Rectal smooth muscle tissue (tissue), 1 donor: ENCODE results near the gene SUMF1.

ENCODE experiments used
- H3K27ac ChIP-seq: one replicate; pipeline ENCODE4 v1.7.0; 2013; ENCODE audit warnings: low read depth, low read length, inconsistent platforms
- H3K27me3 ChIP-seq: one replicate; pipeline ENCODE4 v1.7.0; 2013; ENCODE audit warnings: low read length; ENCODE audit not compliant: control insufficient read depth, insufficient read depth
- H3K36me3 ChIP-seq: one replicate; pipeline ENCODE4 v1.7.0; 2013; ENCODE audit warnings: low read length; ENCODE audit not compliant: control insufficient read depth, insufficient read depth
- H3K4me1 ChIP-seq: one replicate; pipeline ENCODE4 v1.7.0; 2013; ENCODE audit warnings: low read length; ENCODE audit not compliant: control insufficient read depth, insufficient read depth
- H3K4me3 ChIP-seq: one replicate; pipeline ENCODE4 v1.7.0; 2013; ENCODE audit warnings: low read length
- H3K9ac ChIP-seq: one replicate; pipeline ENCODE4 v1.7.0; 2013; ENCODE audit warnings: low read length

SUMF1 gene

DNA sequence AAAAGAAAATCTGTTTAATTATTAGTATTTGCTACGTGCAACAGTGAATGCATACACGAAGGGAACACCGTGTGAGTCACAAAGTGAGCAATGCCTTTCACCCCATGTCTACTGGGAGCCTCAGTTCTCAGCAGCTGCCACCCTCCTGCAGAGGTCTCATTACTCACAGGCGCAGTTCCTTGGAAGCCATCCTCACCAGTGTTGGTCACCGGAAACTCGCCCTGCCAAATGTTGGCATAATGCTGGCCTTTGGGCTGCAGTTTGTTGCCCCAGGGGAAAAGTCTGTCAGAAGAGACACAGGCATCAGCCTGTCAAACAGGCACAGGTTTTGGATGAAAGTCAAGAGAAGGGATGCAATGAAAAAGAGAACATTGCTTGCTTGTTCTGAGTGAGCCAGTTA lies 50.1 kb downstream of the SUMF1 start:
- Histone ChIP-seq H3K4me3 (no peak overlapping the region), H3K4me1 (no peaks in the 10 kb centered on the region), H3K36me3 (no peaks in the 10 kb centered on the region), H3K9ac (no peak overlapping the region), H3K27ac (no peak overlapping the region), H3K27me3 (no peaks in the 10 kb centered on the region)

DNA sequence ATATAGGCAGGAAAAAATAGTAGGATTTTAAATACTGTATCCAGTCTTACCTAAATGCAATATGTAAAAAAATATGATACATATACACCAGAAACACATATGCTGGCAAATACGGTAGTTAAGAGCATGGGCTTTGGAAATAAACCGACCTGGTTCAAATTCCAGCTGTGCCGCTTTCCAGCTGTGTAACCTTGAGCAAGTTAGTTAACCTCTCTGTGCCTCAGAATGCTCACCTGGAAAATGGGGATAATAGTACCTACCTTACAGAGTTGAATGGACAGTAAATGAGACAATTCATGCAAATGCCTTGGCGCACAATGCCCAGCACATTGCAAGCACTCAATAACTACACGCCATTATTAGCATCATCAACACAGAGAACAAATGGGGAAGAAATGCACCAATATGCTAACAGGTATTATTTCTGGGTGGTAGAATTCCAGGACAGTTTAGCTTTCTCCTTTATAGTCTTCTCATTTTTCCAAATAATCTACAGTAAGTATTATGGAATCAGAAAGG lies 50.6 kb downstream of the SUMF1 start:
- Histone ChIP-seq H3K27ac (no peak overlapping the region), H3K36me3 (no peaks in the 10 kb centered on the region), H3K27me3 (no peaks in the 10 kb centered on the region), H3K4me3 (no peak overlapping the region), H3K4me1 (no peaks in the 10 kb centered on the region), H3K9ac (no peak overlapping the region)

DNA sequence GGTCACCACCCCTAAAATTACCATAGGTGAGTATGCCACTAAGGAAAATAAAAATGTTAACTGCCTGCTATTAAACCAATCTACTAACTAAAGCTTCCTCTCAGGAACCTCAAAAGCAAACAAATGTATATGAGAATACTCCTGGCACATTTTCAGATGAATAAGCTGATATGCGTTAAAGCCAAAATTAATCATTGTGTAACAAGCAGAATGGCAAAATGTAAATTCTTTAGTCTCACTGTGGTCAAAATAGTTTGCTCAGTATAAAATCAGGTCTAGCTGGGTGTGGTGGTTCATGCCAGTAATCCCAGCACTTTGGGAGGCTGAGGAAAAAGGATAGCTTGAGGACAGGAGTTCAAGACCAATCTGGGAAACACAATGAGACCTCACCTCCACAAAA lies 53.6 kb downstream of the SUMF1 start:
- no peak overlapping the region for H3K27ac ChIP-seq
- H3K36me3 ChIP-seq = peaks cover 4% of the 10 kb centered on the region
- no peaks in the 10 kb centered on the region for H3K4me1 ChIP-seq

DNA sequence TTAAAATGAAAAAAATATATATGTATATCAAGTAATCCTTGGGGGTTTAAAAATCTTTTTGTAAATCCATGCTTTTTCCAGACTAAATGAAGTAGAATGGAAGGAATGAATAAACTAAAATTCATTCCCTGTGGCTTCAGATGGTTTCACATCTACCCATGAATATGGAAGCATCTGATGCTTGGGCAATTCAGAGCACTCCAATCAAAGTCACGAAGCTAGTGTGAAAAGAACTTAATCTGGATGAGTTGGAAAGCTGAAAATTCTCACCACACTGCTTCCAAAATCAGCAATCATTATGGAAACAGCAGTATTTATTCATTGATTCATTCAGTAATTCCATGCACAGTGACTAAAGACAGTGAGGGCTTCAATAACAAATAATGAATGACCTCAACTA lies 55.2 kb downstream of the SUMF1 start:
- H3K36me3 ChIP-seq = peaks cover 4% of the 10 kb centered on the region
- H3K27me3 ChIP-seq = no peaks in the 10 kb centered on the region
- H3K9ac ChIP-seq = no peak overlapping the region
- no peak overlapping the region for H3K27ac ChIP-seq
- H3K4me3 ChIP-seq = no peak overlapping the region
- H3K4me1 ChIP-seq = no peaks in the 10 kb centered on the region

More for the DNA sequence above, 53.6 kb downstream of the SUMF1 start:
- Histone ChIP-seq H3K27me3 (no peaks in the 10 kb centered on the region), H3K9ac (no peak overlapping the region), H3K4me3 (no peak overlapping the region)

DNA sequence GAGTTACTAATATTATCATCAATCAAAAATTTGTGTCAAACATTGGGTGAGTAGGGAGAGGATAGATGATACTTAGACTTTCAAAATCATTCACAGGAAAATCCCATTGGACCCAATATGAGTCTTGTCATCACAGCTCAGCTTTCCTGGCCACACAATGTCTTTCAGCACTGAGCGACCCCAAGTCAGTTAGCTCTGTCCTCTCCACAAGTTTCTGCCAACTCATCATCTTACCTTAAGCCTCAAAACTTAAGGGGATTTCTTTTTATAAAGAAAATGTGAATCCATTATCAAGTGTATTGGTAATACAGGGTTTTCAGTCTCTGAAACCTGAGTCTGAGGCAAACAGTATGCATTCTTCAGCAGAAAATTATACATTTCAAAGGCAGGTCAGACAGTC lies 55.8 kb downstream of the SUMF1 start:
- peaks cover 4% of the 10 kb centered on the region for H3K36me3 ChIP-seq
- no peak overlapping the region for H3K4me3 ChIP-seq
- H3K27ac ChIP-seq = no peak overlapping the region
- no peaks in the 10 kb centered on the region for H3K4me1 ChIP-seq
- no peak overlapping the region for H3K9ac ChIP-seq
- H3K27me3 ChIP-seq = no peaks in the 10 kb centered on the region

DNA sequence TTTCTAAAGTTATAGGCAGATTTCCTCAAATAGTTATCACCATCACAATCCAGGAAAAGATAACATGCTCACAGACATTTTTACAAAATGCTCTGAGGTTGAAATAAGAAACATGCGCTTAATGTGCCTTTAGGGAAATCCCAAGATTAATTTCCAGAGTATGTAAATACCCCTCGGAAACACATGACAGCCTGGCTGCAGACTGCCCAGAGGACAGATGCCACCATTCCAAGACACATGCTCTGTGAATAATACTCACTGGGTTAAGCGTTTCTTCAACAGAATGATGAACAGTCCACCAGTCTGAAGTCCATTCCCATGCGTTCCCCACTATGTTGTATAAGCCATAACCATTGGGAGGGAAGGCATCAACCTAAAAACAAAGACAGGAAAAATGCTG lies 56.5 kb downstream of the SUMF1 start:
- Histone ChIP-seq H3K4me1 (no peaks in the 10 kb centered on the region), H3K36me3 (peaks cover 4% of the 10 kb centered on the region), H3K9ac (no peak overlapping the region), H3K27ac (no peak overlapping the region), H3K4me3 (no peak overlapping the region), H3K27me3 (no peaks in the 10 kb centered on the region)

DNA sequence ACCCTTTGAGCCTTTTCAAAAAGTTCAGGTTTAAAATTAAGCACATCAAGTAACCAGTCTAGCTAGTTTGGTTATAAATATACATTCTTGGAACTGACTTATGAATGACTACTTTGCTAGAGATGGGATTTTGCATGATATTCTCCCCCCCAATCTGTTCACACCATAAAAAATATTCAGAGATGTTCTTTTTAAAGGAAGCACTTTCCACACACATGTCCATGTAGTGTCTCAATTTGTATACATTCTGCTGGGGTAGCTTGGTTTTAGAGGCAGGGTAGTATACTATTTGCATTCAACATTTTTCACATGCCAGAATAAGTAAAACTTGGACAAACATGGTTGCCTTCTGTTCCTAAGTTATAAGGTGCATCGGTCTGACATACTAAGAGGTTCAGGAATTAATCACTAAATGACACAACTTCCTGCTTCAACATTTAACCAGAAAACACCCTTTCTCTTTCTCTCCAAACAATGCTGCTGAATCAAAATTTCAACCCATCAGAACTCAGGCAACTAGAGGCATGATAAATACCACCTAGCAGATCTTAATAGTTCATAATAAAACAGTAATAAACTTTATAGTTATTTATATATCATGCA lies 57.0 kb downstream of the SUMF1 start:
- H3K27ac ChIP-seq = no peak overlapping the region
- H3K9ac ChIP-seq = no peak overlapping the region
- peaks cover 4% of the 10 kb centered on the region for H3K36me3 ChIP-seq
- no peak overlapping the region for H3K4me3 ChIP-seq
- H3K27me3 ChIP-seq = no peaks in the 10 kb centered on the region
- H3K4me1 ChIP-seq = no peaks in the 10 kb centered on the region

DNA sequence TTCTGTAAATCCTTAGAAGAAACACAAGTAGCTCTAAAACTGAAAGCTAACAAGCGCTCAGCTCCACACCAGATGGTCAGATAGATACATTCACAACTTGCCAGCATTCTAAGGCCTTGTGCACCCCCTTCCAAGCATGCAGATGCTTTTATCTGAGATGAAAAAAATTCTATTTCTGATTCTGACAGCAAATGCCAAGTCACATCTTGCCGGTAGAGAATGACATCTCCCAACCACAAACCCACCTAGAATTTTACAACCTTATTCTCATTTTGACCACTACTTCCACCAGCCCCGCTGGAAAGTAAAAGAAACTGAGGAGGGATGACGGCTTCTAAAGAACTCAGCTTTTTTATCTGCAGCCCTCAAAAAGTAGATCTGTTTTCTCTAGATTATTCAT lies 57.7 kb downstream of the SUMF1 start:
- Histone ChIP-seq H3K27me3 (no peaks in the 10 kb centered on the region), H3K27ac (no peak overlapping the region), H3K36me3 (peaks cover 4% of the 10 kb centered on the region), H3K4me1 (no peaks in the 10 kb centered on the region), H3K9ac (no peak overlapping the region), H3K4me3 (no peak overlapping the region)

DNA sequence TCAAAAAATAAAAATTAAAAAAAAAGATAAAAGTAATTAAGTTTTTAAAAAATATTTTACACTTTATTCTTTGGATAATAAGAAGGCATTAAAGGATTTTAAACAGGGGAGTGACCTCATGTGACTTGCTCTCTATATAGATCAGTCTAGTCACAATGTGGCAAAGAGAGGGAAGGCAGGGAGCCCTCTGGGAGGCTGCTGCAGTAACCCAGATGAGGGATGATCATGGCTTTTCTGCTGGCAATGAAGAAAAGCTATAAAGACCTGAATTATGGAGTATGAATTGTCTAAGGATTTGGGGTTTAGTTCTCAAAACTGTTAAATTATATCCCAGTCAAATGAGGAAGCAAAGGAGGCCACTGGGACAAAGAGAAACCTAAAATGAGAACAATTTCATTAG lies 58.1 kb downstream of the SUMF1 start:
- H3K36me3 ChIP-seq = peaks cover 4% of the 10 kb centered on the region
- H3K4me1 ChIP-seq = no peaks in the 10 kb centered on the region
- no peak overlapping the region for H3K4me3 ChIP-seq
- H3K9ac ChIP-seq = no peak overlapping the region
- H3K27ac ChIP-seq = no peak overlapping the region
- H3K27me3 ChIP-seq = no peaks in the 10 kb centered on the region

DNA sequence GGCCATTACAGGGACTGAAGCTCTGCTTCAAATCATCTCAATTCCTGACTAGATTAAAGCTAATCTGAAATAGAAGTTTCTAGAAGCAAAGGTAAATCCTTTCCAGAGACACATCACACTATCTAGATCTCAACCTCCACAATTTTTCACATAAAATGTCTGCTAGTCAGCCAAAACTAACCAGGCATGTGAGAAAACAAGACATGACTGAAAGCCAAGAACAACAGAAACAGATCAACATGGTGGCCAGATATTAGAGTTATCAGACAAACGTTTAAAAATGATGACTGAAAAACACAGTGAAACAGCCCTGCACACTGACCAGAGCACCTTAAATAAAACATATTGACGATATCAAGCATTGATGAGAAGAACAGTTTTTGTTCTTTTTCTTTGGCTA lies 59.1 kb downstream of the SUMF1 start:
- Histone ChIP-seq H3K4me3 (no peak overlapping the region), H3K4me1 (no peaks in the 10 kb centered on the region), H3K9ac (no peak overlapping the region), H3K36me3 (peaks cover 4% of the 10 kb centered on the region), H3K27me3 (no peaks in the 10 kb centered on the region), H3K27ac (no peak overlapping the region)

DNA sequence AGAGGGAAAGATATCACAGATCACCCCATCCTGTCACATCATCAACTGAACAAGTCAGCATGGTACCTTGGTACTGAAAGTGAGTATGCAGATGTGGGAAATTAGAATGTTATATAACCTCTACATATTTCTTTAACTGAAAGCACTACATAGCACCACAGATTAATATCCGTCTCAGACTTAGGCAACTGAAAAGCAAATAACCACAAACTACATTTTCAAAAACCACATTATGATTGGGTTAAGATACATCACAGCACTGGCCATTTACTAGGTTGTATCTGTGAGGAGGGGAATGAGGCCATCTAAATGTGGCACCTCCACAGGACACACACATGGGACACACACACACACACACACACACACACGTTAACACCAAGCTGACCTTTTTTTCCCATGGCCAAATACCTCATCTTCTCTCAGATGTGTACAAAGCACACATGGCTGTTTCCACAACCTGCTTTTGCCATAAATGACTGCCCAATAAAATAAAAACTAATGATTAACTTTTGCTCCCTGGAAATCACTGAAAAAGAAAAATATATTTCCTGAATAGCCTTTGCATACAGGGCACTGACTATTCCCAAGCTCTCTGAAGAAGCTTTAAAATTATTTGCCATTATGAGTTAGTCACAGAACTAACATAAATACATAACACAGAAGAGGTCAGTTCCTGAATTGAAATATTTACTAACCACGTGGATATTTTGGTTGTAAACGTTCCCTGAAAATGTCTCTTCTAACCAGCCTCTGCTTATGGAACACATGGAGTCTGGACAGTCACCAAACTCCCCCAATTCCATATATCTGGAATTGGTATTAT lies 60.1 kb downstream of the SUMF1 start:
- no peaks in the 10 kb centered on the region for H3K27me3 ChIP-seq
- H3K27ac ChIP-seq = no peak overlapping the region
- H3K9ac ChIP-seq = no peak overlapping the region
- H3K36me3 ChIP-seq = peaks cover 4% of the 10 kb centered on the region
- H3K4me1 ChIP-seq = no peaks in the 10 kb centered on the region
- H3K4me3 ChIP-seq = no peak overlapping the region

DNA sequence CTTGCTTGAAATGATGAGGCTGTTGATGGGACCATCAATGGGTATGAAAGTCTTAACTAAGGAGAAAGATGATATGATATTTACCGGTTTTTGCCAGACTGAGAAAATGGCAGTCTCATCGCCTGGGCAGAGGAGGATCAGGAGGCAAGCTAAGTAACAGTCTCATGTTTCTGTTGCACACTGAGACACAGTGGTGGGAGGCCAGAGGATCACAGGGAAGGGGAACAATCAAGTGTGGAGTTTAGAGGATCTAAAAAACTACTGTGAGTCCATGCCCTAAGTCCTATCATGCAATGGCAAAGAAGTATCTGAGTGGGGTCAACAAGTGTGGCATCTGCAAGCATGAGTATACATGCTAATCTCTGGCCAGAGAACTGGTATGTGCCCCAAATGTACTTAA lies 62.2 kb downstream of the SUMF1 start:
- H3K36me3 ChIP-seq = no peaks in the 10 kb centered on the region
- no peaks in the 10 kb centered on the region for H3K4me1 ChIP-seq
- no peak overlapping the region for H3K27ac ChIP-seq

DNA sequence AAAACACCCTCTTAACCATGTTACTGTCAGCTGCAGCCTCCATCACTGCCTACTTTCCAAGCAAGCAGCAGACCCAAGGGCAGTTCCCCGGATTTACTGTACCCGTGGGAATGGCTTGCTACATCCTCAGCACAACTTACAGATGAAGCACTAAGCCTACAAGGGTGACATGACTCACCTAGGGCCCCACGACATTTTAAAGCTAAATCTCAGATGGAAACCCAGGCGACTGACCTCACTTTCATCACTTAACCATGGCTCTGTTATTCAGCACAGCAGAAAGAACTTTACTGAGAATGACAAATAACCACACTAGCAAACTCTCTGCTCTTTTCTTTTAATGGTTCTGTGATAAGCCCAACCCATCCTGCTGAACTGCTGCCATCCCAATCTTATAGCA lies 65.6 kb downstream of the SUMF1 start:
- Histone ChIP-seq H3K4me3 (no peak overlapping the region), H3K36me3 (no peaks in the 10 kb centered on the region), H3K4me1 (no peaks in the 10 kb centered on the region), H3K27me3 (no peaks in the 10 kb centered on the region), H3K9ac (no peak overlapping the region), H3K27ac (no peak overlapping the region)

More for the DNA sequence above, 62.2 kb downstream of the SUMF1 start:
- H3K9ac ChIP-seq = no peak overlapping the region
- no peak overlapping the region for H3K4me3 ChIP-seq
- H3K27me3 ChIP-seq = no peaks in the 10 kb centered on the region
